NCI-H2107 treated with DMSO at 0.1 percent for 48 hours (cell line): ENCODE measurements around the gene C15orf62.

ENCODE experiments used
- DNase-seq: peaks from one replicate; lab custom pipeline; 2025; ENCODE audit not compliant: unreplicated experiment; lab: John Stamatoyannopoulos, UW

The C15orf62 gene

DNA sequence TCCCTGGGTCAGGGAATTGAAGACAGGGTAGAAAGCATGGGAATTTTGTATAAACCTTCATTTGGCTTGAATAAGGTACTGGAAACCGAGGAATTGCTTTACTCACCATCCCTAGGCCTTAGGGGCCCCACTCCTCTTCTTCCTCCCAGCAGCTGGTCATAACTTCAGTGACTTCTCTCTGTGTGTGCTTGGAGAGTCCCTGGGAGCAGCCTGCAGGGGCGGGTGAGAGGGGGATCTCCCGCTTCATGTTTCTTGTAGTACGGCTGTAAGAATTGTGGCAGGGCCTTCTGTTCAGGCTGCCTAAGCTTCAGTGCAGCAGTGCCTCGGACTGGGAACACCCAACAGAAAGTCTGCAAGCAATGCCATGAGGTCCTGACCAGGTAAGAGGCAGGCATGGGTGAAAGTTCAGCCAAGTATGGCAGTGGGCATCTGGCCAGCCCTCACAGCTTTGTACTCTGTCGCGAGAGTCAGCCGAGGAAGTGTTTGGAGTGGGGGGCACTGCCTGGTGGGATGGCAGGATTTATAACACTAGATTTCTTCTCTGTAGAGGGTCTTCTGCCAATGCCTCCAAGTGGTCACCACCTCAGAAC lies 39.2 kb downstream of the C15orf62 start:
- no peak for DNase-seq

DNA sequence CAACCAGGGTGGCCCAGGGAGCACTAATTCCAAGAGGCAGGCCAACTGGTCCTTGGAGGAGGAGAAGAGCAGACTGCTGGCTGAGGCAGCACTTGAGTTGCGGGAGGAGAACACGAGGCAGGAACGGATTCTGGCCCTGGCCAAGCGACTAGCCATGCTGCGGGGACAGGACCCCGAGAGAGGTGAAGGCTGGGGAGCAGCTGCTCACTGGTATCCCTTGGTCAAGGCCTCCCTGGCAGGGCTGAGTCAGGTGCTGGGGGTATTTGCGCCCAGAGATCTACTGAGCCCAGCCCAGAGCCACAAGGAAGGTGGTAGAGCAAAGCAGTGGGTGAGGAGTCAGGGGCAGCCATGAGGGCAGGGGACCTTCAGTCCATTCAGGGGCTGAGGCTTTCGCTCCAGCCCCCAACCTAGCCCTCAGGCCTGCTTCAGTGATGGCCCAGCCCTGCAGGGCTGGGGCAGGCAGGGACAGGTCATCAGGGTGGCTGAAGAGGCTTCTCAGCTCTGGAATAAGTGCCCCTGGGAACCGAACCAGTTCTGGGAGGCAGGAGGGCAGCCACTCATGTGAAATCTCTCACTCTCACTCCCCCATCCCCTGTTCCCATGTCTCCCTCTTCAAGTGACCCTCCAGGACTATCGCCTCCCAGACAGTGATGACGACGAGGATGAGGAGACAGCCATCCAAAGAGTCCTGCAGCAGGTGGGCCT lies 43.1 kb downstream of the C15orf62 start:
- DNase-seq: no peak

DNA sequence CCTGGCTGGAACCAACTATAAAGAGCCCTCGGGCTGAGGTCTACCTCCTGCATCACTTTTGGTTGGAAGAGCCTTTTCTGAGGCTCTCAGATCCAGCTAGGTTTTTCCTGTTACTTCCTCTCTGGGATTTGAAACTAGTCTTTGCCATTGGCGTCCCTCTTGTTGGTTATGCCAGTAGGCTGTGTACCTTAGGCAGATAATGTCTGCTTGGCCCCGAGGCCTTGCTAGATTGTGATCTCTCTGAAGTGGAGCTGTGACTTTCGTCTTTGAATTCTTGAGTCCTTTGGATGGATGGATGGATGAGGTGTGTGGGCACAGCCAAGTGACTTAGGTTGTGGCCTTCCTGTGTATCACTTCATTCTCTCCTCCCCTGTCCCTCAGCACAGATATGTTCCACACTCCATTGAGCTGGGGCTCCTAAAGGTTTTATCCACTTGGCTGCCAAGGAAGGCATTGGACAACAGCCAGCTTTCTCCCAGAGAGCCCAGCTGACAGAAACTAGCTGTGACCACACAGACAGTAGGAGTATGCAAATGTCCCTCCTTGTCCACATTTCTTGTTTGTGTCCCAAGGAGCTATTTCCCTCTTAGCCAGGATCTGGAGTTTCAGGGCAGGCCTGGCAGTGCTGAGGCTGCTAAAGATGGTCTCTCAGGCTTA lies 45.4 kb downstream of the C15orf62 start:
- DNase-seq: no peak

DNA sequence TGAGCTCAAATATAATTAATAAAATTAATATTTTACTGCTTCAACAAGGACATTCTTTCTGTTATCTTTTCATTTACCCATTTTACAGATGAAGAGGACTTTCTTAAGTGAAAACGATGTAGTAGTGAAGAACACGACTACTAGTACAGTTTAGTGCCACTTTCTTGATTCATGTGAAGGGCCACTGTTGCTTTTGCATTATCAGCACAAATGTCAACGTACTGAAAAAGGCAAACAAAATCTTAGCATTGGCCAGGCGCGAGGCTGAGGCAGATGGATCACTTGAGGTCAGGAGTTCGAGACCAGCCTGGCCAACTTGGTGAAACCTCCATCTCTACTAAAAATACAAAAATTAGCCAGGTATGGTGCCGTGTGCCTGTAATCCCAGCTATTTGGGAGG lies 49.3 kb downstream of the C15orf62 start:
- no peak for DNase-seq

DNA sequence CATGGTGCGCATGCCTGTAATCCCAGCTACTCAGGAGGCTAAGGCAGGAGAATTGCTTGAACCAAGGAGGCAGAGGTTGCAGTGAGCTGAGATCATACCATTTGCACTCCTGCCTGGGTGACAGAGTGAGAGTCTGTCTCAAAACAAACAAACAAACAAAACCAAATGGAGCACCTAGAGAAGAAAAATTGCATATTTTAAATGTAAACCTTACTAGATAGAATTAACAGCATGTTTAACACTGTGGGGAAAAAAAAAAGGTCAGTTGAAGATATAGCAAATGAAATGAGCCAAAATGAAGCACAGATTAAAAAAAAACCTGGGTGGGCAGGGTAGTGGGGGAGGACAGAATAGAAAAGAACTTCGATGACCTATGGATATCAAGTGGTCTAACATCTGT lies 51.4 kb downstream of the C15orf62 start:
- DNase-seq: no peak
